Coronary artery (tissue), 2 donors: Measurements from ENCODE around the gene ADAMTS2.
A peak's percentile ranks its signal among the peaks of the same experiment; 100 is the strongest.

Experiments
- DNase-seq: peaks from one replicate; pipeline ENCODE4 v3.0.0-alpha.2; 2017; ENCODE audit warnings: low spot score
- H3K27ac ChIP-seq, 2 donors: fragments of 200-600 bp; sonication (generic); one replicate each; pipeline ENCODE4 v1.5.1; 2016 to 2019
- H3K4me3 ChIP-seq: fragments of 200-600 bp; sonication (generic); 2 replicates; pipeline ENCODE4 v1.5.1; 2016; ENCODE audit warnings: mild to moderate bottlenecking, moderate library complexity
- CTCF ChIP-seq: fragments of 200-600 bp; sonication (generic); IDR thresholded peaks from one replicate; pipeline ENCODE4 v1.5.1; 2019; ENCODE audit warnings: antibody characterized with exemption

The ADAMTS2 gene

GRCh38 chr5:179294891-179295777, 50.1 kb downstream of the ADAMTS2 start:
- no peak for TF ChIP-seq CTCF
- no peak for DNase-seq
- Histone ChIP-seq H3K4me3 (no peak overlapping the region), H3K27ac (peak overlapping the region; percentile 65 to 87)

- no peak for DNase-seq
- TF ChIP-seq CTCF = no peak
- peak overlapping the region; percentile 65 to 87 for H3K27ac ChIP-seq
- H3K4me3 ChIP-seq = no peak overlapping the region
Measured at GRCh38 chr5:179294131-179294780, 51.0 kb downstream of the ADAMTS2 start.

GRCh38 chr5:179292681-179293635, 52.3 kb downstream of the ADAMTS2 start:
- Histone ChIP-seq H3K27ac (peak overlapping the region; percentile 65 to 78), H3K4me3 (no peak overlapping the region)
- DNase-seq = no peak
- no peak for TF ChIP-seq CTCF

- no peak for DNase-seq
- no peak for TF ChIP-seq CTCF
- Histone ChIP-seq H3K27ac (peak overlapping the region in 1 of 2 donors; percentile 78), H3K4me3 (no peak overlapping the region)
Measured at GRCh38 chr5:179292202-179292601, 53.1 kb downstream of the ADAMTS2 start.

- H3K4me3 ChIP-seq = no peak overlapping the region
- DNase-seq = no peak
- H3K27ac ChIP-seq = peak overlapping the region; percentile 5 to 18
- TF ChIP-seq CTCF = no peak
Measured at GRCh38 chr5:179290681-179291540, 54.4 kb downstream of the ADAMTS2 start.
